G401.6 (cell line): ENCODE data around the gene CTRB2.
"Not testable (repeated sequence)": the region's sequence is repeated elsewhere in the genome, so short reads cannot be mapped to it uniquely, and the experiment has no call there.

Experiments used
- FAIRE-seq: peaks from 2 replicates; lab custom pipeline; 2012; peaks lifted over from hg19 to GRCh38; lab: Jason Lieb, UNC

The CTRB2 gene

DNA sequence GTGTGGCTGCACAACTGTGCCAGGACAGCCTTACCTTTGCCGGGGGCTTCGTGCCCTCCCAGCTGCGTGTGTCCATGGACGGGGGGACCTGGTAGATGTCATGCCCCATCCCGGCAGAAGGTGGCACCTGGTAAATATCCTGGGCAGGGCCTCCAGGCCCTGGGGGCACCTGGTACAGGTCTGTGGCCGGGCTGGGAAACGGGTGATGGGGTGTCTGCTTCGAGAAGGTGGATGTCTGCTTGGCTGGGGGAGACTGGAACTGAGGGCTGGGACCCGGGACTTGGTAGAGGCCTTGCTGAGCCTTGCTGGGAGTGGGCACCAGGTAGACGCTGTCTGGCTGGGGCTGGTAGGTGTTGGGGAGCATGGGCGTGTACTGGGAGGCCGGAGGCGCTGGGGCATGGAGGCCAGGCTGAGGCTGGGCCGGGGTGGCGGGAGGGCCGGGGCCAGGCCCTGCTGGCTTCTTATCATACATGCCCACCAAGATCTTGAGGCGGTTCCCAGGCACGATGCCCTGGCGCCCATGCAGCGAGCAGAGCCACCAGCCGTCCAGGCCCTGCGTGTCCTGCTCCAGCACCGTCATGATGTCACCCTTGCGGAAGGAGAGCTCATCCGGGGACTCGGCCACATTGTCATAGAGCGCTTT is 35.6 kb upstream of the CTRB2 start:
- not testable (repeated sequence) for FAIRE-seq

DNA sequence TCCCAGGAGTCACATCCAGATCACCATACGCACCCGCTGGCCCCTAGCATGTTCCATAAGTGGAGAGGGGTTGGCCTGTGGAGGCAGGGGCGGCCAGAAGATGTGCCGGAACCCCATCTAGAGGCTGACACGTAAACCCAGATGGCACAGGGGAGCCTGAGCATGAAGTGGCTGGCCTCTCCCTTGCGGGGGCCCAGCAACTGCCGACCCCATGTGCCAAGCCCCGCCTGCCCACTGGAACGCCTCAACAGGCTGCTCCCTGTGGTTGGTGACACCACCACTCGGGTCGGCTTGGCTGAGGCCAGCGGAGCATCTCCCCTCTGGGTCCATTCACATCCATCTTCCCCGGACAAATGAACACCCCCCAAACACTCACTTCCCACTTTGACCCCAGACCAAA is 35.0 kb upstream of the CTRB2 start:
- FAIRE-seq, result no peak

DNA sequence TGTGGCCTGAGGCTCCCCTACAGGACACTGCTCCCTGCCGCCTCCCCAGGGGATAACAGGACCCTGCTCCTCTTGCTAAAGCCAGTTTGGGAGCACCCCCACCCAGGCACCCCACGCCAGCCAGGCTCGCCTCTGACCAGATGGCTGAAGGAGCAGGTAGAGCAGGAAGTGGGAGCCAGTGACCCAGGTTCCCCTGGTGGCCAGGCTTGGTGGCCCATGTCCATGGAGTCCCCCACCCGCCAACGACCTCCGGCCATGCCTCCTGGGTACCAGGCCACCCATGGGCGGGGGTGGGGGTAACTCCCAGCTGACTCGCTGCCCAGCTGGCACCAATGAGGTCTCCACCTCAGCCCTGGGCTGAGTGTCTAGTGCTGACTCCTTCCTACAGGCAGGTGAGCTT is 34.5 kb upstream of the CTRB2 start:
- FAIRE-seq, result no peak

DNA sequence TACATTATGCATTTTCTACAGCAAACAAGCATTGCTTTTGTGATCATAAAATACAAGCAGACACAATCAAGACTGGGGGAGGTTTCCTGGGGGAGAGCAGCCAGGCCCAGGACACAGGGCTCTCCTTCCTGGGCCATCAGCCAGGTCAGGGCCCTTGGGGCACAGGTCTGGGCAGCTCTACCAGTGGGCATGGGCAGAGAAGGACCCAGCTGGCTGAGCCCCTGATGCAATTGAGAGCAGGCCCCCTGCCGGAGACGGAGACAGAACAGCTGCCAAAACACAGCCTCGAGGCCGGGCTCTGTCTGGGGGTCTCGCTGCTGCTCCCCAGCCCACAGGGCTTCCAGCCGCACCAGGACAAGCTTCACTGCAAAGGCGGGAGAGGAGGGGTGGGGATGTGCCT is 33.7 kb upstream of the CTRB2 start:
- not testable (repeated sequence) for FAIRE-seq

DNA sequence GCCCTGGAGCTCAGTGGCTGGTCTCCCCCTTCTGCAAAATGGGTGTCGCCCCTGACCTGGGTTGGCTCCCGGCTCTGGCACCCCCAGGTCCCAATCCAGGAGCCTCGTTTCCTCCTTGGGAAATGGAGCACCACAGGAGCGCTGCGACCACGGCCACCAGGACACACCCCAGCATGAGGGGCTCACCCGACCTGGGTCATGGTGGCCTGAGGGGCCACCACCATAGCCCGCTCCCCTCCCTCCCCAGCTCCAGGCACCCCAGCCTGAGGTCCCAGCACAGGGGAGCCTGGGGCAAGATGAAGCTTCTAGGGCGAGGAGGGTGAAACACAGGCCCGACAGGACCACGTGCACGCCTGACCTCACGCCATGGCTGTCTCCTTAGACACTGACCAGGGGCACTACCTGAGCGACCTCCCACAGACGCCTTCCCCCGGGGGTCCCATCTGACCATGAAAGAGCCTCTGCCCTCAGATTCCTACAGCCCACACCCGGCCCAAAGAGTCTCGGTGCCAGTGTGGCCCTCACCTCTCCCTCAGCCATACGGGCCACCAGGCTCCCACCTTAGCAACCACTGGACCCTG is 32.7 kb upstream of the CTRB2 start:
- FAIRE-seq, result no peak

DNA sequence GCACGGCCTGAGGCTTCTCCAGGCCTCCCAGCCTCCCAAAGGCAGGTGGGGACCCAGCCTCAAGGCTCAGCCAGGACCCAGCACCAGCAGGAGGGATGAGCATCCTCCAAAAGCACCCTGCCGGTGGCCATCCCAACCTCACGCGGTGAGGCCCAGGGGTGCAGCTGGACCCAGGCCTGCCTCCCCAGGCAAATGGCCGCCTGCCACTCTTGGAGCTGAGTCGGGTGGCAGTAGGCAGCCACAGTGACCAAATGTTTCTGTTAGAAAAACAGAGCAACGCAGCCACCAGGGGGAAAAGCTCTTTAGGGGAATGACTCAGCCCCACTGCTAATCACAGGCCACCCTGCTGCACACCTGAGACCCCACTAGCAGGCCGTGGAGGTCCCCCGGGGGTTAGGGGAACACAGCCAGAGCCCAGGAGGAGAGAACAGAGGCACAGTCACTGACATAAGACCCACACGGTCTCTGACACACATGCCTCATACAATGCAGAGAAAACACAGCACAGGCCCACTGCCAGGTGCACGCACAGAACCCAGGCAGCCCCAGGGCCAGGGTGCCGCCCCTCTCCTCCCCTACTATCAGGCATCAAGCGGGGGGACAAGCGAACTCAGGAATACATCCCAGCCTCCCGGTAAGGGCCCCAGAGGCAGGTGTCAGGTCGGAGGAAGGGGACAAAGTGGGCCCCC is 32.0 kb upstream of the CTRB2 start:
- no peak for FAIRE-seq

DNA sequence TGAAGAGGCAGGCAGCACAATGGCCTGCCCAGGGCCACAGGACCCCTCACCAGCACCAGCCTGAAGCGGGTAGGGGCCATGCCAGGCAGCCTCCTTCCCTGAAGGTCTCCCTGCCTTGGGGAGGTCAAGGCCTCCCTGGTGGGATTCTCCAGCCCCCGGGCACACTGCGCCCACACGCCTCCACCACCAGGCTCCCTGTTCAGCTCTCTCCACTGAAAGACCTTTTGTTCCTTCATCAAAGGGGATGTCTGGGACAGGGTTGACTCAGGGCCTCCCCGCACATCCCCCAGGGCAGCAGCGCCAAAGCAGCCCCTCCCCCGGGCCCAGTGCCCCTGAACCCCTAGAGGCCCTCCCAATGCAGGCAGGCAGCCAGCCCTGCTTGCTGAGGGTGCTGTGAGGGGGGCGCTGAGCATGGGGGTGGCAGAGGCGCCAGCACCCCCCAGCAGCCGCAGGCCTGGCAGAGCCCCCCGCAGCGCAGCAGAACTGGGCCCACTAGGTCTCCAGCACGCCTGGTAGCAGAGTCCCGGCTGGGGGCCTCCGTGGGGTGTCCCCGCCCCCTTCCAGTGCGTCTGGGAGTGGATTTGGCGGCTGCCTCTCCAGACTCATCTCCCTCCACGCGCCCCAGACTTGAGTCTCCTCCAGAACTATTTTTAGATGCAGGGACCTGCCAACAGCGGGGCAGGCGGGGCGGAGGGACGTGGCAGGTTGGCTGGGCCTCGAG is 31.3 kb upstream of the CTRB2 start:
- FAIRE-seq, result no peak

DNA sequence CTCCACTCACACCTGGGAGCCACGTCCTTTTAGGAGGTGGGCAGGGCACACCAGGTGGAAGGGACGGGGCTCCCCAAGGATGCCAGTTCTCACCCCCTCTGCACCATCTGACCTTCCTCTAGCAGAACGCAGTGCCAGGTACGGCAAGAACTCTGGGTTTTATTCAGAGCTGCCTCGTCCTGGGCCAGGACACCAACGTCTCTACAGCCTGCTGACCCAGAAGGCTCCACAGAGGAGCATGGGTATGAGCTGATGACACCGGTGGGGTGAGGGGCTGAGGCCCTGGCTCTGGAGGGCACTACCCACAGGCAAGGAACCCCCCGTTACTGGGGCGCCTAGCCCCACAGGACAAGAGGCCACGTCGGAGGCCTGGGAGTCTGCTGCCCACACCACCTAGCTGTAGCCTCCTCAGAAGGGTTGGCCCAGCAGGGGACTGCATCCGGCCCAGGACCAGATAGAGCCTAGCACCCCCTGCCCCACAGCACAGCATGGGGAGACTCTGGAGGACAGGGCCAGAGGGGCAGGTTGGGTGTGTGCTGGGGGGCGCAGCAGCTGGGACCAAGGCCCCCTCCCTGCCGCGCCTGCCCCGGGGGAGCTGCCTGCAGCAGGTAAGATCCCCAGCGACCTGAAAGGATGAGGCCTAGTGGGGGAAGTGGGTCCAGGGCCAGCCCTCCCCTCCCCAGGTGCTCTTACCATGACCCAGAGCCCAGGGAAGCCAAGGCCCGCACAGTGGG is 30.6 kb upstream of the CTRB2 start:
- FAIRE-seq, result no peak

DNA sequence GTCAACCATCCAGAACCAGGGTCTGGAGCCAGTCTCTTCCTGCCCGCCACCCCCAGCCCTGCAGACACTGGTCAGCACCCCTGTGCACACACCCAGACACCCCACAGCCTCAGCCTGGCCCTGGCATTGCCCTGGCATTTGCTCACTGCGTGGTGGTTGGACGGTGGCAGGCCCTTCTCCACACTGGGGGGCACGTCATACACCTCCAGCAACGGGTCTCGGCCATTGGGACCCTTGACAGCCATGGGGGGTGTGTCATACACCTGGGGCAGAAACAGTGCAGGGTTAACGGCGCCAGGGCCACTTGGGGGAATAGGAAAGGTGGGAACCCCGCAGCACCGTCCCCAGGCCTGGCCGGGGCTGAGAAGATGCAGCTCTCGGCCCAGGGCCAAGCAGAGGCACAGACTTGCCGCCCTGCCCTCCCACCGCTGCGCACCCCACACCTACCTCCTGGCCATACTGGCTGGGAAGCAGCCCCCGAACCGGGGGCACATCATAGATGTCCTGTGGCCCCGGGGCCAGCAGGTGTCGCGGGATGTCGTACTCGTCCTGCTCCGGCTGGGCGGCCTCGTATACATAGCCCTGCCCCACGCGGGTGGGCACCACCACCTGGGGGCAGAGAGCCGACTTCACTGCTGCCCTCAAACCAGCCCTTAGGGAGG is 29.9 kb upstream of the CTRB2 start:
- FAIRE-seq, result no peak

DNA sequence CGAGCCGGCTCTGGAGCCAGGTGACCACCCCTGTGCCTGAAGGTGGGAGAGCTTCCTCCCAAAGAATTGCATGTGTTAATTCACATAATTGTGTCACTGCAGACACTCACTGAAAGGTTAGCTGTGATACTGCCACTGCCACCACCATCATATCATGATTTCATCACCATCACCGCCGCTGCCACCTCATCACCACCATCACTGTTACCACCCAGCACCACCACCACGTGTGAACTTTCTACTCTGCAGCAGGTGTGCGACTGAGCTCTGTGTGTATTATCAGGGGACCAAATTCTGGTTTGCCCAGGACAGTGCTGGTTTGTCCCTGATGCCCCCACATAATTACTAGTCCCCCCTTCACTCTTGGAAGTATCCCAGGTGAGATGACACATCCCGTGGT is 29.3 kb upstream of the CTRB2 start:
- no peak for FAIRE-seq

DNA sequence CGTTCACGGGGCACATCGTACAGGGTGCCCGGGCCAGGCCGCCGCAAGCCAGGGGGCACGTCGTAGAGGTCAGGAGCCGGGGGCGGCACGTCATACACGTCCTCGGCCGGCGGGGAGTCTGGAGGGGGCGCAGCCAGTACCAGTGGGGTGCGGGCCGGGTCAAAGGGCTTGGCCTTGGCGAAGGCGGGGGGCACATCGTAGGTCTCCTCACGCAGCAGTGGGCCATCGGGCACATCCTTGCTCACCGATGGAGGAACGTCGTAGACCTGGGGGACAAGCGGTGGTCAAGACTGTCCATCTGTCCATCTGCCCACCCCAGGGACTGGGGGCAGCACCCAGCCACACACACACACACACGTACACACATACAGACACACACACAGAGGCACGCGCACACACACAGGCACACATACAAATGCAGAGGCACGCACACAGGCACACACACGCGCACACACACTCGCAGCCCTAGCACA is 28.8 kb upstream of the CTRB2 start:
- no peak for FAIRE-seq

DNA sequence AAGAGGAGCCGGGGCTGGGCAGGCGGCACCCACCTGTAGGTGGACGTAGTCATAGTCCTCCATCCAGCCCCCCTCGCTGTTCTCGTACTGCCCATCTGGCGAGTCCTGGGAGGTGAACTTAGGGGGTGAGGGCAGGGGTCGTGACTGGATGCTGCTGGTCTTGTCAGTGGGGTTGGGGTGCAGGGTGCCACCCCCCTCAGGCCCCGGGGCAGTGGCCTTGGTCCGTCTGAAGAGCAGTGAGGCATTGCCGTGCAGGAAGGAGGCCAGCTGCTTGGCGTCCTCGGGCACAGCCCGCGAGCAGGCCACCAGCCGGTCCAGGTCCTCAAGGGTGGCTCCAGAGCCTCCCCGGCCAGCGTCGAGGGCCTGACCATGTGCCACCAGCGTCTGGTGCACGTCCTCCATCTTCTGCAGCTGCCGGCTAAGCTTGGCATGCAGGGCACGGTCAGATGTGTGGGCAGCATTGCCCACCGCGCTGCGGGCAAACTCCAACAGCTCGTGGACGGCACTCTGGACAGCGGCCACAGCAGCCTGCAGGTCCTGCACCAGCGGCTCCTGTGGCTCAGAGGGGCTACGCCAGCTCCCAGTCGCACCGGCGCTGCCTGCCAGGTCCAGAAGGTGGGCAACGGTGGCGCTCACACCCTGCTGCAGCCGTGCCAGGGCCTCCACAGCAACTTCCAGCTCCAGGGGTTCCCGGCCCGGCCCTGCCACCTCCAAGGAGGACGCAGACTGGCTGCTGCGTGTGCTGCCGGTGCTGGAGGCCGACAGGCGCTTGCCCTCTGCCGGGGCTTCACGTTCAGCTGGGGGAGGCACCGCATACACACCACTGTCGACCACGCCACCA is 28.1 kb upstream of the CTRB2 start:
- no peak for FAIRE-seq

DNA sequence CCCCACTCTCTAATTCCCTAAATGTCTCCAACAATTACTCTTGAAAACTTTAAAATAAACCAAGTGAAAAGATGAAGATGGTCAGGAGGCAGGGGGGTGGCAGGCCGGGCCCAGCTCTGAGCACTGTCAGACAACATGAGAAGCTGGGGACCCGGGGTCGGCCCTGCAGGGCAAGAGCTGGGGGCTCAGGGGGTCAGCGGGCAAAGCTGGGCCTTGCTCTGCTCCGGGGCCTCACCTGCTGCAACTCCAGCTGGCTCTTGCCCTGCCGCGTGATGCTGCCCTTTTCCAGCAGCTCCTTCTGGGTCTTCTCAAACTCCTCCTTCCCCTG is 26.6 kb upstream of the CTRB2 start:
- FAIRE-seq, result no peak

DNA sequence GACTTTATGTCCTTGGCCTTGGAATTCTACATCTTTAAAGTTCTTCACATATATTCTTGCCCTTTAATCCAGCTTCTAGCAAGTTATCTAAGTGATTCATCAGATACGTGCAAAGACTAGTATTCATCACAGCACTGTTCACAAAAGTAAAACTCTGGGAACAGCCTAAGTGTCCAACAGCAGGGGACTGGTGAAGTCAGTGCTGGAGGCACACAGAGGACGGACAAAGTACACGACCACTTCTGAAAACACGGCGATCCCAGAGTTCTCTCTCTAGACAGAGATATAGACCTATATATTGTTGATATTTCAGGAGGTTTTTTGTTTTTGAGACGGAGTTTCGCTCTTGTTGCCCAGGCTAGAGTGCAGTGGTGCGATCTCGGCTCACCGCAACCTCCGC is 24.6 kb upstream of the CTRB2 start:
- no peak for FAIRE-seq

DNA sequence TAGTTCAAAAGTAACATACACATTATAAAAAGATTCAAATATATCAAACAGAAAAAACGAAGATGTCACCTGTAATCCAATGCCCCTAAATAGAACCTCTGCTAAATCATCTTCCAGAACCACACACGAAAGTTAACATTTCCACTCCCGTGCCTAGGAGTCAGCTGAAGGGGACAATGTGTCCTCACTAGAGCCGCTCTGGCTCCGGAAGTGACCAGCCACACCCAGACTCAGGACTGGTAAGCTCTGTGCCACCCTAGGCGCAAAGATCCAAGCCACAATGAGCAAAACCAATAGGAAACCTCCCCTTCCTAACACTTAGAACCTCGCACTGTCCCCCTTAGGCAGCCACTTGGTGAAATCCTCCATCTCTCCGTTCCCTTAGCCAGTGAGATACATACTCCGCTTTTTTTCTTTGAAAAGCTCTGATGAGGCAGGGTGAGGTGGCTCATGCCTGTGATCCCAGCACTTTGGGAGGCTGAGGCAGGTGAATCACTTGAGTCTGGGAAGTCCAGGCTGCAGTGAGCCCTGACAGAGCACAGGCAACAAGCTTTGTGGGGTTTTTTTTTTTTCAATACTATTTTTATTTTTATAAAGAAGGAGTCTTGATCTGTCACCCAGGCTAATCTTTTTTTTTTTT is 23.6 kb upstream of the CTRB2 start:
- FAIRE-seq, result no peak

DNA sequence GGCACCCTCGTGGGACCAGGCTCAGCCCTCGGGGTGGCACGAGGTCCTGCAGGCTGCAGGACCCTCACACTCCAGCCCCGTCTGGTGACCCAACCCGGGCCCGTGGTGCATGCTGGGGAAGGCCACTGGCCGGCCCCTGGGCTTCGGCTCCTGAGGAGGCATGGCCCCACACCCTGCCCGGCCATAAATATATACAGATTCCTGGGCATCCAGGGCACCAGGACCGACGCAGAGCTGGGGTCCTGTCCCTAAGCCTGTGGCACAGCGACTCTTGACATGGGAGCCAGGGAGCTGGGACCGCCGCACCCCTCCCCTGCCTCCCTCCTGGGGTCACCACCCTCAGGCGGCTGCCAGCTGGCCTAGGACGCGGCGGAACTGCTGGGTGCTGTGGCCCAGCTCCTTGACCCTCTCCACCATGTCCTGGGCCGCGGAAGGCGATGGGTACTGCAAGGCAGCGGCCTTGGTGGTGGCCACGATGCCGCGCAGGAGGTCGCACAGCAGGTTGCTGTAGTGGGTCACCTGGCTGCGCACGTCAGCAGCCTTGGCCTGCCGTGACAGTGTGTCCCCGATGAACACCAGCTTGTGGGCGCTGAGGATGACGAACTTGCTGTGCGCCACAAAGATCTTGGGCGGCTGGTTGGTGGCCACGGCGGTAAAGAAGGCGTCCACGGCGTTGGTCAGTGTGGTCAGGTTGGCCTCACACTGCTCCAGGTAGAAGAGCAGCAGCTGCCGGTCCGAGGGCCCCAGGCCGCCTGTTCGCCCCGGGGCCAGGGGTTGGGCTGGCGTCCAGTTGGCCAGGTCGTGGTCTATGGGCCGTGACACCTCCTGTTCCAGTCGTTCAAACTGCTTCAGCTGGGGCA is 22.4 kb upstream of the CTRB2 start:
- no peak for FAIRE-seq

DNA sequence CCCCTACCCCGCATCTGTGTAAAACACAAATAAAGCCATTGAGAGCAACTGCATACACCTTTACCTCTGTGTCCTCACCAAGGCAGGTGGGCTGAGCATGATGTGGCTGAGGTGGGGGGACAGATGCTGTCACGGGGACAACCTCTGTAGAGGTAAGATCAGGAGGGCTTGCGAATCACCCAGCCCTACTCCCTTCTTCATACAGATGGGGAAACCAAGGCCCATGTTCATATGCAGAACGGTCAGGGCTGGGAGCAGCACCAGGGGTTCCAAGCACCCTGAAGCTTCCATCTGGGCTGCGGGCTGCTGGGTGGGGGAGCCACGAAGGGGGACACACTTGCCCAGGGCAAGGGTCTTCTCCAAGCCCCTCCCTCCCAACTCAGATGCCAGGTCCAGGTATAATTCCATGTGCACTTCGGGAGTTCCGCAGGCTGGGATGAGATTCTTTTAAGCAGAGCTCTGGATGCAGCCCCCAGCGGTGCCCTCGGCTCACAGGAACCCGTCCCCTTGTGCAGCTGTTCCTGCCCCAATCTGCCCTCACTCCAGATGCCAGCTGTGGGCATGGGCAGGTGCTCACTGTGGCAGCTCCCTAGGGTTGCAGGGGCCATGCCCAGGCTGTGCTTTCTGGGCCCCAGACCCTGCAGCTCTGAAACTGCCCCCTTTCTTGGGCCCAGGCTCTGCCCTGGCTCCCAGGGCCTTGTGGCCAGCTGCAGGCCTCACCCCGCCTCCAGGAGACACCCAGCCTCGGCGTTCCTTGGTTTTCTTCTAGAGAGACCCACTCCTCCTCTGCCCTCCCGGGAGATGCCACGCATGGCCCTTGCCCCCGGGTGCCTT is 21.4 kb upstream of the CTRB2 start:
- FAIRE-seq, result no peak

DNA sequence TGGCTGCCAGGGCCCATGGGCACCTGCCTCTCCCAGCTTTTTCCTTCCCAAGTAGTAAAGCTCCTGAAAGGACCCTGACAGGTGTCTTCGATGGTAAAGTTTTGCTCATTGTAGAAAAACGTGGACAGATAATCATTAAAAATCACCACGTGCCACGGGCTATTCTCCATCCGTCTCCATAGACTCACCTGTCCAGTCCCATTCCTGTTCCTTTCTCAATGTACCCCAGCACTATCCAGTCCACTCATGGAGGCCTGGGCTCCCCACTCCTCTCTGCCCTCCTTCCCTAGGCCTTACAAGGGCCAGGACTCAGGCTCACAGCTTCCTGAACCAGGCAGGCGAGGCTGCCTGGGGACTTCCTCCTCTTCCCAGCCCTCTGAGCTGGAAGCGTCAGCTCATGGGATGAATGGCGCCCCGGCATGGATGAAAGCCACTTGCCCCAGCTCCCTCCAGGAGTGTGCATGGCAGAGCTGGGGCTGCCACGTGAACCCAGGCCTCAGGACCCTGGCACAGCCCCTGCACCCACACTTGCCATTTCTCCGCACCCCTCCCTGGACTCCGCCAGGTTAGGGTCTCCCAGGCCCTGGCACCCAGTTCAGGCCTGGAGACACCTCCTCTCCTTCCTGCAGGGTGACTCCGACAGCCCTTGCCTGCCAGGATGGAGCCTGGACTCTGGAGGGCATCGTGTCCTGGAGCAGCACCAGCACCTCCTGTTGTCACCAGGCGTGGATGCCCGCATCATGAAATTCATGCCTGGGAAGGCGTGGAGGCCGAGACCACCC is 20.6 kb upstream of the CTRB2 start:
- FAIRE-seq, result peak; percentile 27
